GM21423 (cell line): ENCODE results near the gene EVA1C.
"Not testable (repeated sequence)": the region's sequence is repeated elsewhere in the genome, so short reads cannot be mapped to it uniquely, and the experiment has no call there.

Experiments
- ATAC-seq: cut with Tn5 transposase; IDR thresholded peaks from one replicate; pipeline ENCODE4 v1.9.1; 2021; ENCODE audit warnings: mild to moderate bottlenecking, moderate library complexity; ENCODE audit not compliant: unreplicated experiment

EVA1C gene

GRCh38 chr21:32549886-32550285 is 137.4 kb downstream of the EVA1C start:
- no peak for ATAC-seq

DNA sequence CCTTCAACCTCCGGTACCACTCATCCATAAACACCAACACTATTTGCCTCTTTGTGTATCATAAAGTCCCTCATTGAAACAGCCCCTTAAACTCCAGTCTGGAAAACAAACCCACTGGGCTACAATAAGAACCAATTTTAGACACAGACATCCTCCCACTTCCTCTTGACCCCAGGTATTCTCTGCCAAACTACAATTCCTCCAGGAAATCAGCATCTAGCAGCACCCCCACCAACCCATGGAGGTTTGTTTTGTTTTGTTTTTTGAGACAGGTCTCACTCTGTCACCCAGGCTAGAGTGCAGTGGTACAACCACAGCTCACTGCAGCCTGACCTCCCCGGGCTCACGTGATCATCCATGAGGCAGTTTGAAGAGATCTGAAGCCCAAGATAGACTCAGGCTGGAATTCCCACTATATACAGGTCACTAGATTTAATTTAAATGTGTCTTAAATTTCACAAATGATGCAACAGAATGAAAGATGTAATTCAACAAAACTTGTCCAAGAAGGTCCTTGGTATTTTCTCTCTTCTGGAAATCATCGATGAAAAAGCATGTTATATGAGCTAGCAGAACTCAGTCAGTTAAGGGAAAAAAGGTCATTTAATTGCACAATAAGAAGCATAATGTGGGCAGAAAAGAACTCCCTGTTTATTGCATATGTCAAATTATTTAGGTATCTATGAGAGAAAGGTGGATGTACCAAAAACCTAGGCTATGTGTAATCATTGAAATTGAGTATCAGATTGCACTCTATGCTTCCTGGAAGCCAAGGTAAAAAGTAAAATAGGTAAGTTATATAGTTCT is 142.5 kb downstream of the EVA1C start:
- no peak for ATAC-seq

- ATAC-seq, result no peak
Measured at GRCh38 chr21:32558106-32558505, 145.6 kb downstream of the EVA1C start.

- no peak for ATAC-seq
Measured at GRCh38 chr21:32559006-32559610, 146.6 kb downstream of the EVA1C start.

- no peak for ATAC-seq
Measured at GRCh38 chr21:32560896-32561295, 148.4 kb downstream of the EVA1C start.

- not testable (repeated sequence) for ATAC-seq
Measured at GRCh38 chr21:32561476-32561875, 149.0 kb downstream of the EVA1C start.

- ATAC-seq, result no peak
Measured at GRCh38 chr21:32562426-32562825, 149.9 kb downstream of the EVA1C start.

GRCh38 chr21:32562915-32563314 is 150.4 kb downstream of the EVA1C start:
- ATAC-seq, result no peak
